HepG2 (cell line): ENCODE data around the gene AARSD1. TPM values are rescaled to one million over a fixed set of nuclear protein-coding genes. Genes with fewer than 3 reads are reported as not detected.

Experiments
- AFF4 ChIP-seq: sonication (generic); formaldehyde crosslinking; IDR thresholded peaks from 2 replicates; pipeline ENCODE4 v1.4.0; 2020; ENCODE audit warnings: missing genetic modification reagents
- CHD4 ChIP-seq: fragments of 200-600 bp; sonication (generic); IDR thresholded peaks from 2 replicates; pipeline ENCODE4 v1.7.0; 2017; ENCODE audit warnings: mild to moderate bottlenecking, low read length, borderline replicate concordance
- FIP1L1 ChIP-seq: fragments of 200-400 bp; formaldehyde crosslinking; IDR thresholded peaks from 2 replicates; pipeline ENCODE4 v1.6.1; 2018; ENCODE audit warnings: low read depth, mild to moderate bottlenecking, low read length, moderate library complexity, borderline replicate concordance; ENCODE audit not compliant: insufficient read depth
- FOXA3 ChIP-seq: IDR thresholded peaks from 2 replicates; pipeline ENCODE4 v1.6.1; 2016; ENCODE audit warnings: missing genetic modification reagents, missing compliant biosample characterization
- JUN ChIP-seq: sonication (generic); formaldehyde crosslinking; IDR thresholded peaks from 2 replicates; pipeline ENCODE4 v1.4.0; 2020; ENCODE audit warnings: mild to moderate bottlenecking, missing genetic modification reagents
- MTF1 ChIP-seq: sonication (generic); formaldehyde crosslinking; IDR thresholded peaks from 2 replicates; pipeline ENCODE4 v1.5.0; 2020; ENCODE audit warnings: missing genetic modification reagents
- NCOA1 ChIP-seq: sonication (generic); formaldehyde crosslinking; IDR thresholded peaks from 2 replicates; pipeline ENCODE4 v1.9.0; 2021; ENCODE audit warnings: missing genetic modification reagents
- NFE2 ChIP-seq: sonication (generic); formaldehyde crosslinking; IDR thresholded peaks from 2 replicates; pipeline ENCODE4 v1.4.0; 2020; ENCODE audit warnings: missing genetic modification reagents
- RFXAP ChIP-seq: sonication (generic); formaldehyde crosslinking; IDR thresholded peaks from 2 replicates; pipeline ENCODE4 v1.4.0; 2020; ENCODE audit warnings: missing genetic modification reagents, borderline replicate concordance
- ZFX ChIP-seq: sonication (generic); formaldehyde crosslinking; IDR thresholded peaks from 2 replicates; pipeline ENCODE4 v1.4.0; 2020; ENCODE audit warnings: mild to moderate bottlenecking, low read depth, missing genetic modification reagents, moderate library complexity
- ZNF543 ChIP-seq: sonication (generic); formaldehyde crosslinking; IDR thresholded peaks from 2 replicates; pipeline ENCODE4 v1.4.0; 2020; ENCODE audit warnings: mild to moderate bottlenecking, missing genetic modification reagents
- ZNF574 ChIP-seq: sonication (generic); formaldehyde crosslinking; IDR thresholded peaks from 2 replicates; pipeline ENCODE4 v1.4.0; 2020; ENCODE audit warnings: missing genetic modification reagents
- ZNF776 ChIP-seq: sonication (generic); formaldehyde crosslinking; IDR thresholded peaks from 2 replicates; pipeline ENCODE4 v1.4.0; 2020; ENCODE audit warnings: mild to moderate bottlenecking, missing genetic modification reagents
- ZNF839 ChIP-seq: sonication (generic); formaldehyde crosslinking; IDR thresholded peaks from 2 replicates; pipeline ENCODE4 v1.4.0; 2020; ENCODE audit warnings: missing genetic modification reagents, mild to moderate bottlenecking, borderline replicate concordance
- ZSCAN20 ChIP-seq: sonication (generic); formaldehyde crosslinking; IDR thresholded peaks from 2 replicates; pipeline ENCODE4 v1.4.0; 2020; ENCODE audit warnings: missing genetic modification reagents, mild to moderate bottlenecking, borderline replicate concordance
- polyA plus RNA-seq, 8 experiments: library from polyadenylated mRNA; depleted of rRNA in 3 of 8; stranded (reverse) in 7 of 8; unstranded in 1 of 8; fragments of >200 nt; fragmentation: Illumina TruSeq in 4 of 8; extraction: Trizol in 4 of 8; gene quantifications; 2 replicates each; pipeline versions ENCODE4 v1.2.1 to v1.2.3, GENCODE V29; 2011 to 2016; ENCODE audit warnings: low read depth in 4 of 8, missing spikeins in 1 of 8, mixed read lengths in 1 of 8; ENCODE audit not compliant: insufficient read depth in 1 of 8
- total RNA-seq, 5 experiments: library from RNA; depleted of rRNA; stranded (reverse); fragments of >200 nt; fragmentation: Illumina TruSeq; extraction: Trizol; gene quantifications; 2 replicates each; pipeline ENCODE4 v1.2.3, GENCODE V29; 2016; ENCODE audit warnings: low read depth in 1 of 5
- TF ChIP-seq, protein P1 (sequence below): sonication (generic); formaldehyde crosslinking; IDR thresholded peaks from 2 replicates; pipeline ENCODE4 v1.4.0; 2020; ENCODE audit warnings: mild to moderate bottlenecking, missing genetic modification reagents, borderline replicate concordance
- TF ChIP-seq, protein P2 (sequence below): sonication (generic); formaldehyde crosslinking; IDR thresholded peaks from 2 replicates; pipeline ENCODE4 v1.4.0; 2020; ENCODE audit warnings: mild to moderate bottlenecking, missing genetic modification reagents

The AARSD1 gene
- total and polyA plus RNA-seq, 2 of the 13 experiments (the other 11 are each of a cell fraction or from before 2014, with no cell fraction given), result 24.7 to 29.3 TPM

GRCh38 chr17:42997984-42998938 lies 34.0 kb upstream of the AARSD1 start, which contains the start of gene RPL27 (continued):
- TF ChIP-seq AFF4 (CRISPR knock-in tag) (peak; percentile 87), ZNF574 (CRISPR knock-in tag) (peak; percentile 98), ZFX (CRISPR knock-in tag) (peak; percentile 100), RFXAP (CRISPR knock-in tag) (peak; percentile 93; the same call in 1 of the 2 replicates), FOXA3 (CRISPR knock-in tag) (peak; percentile 93), CHD4 (no peak), ZNF839 (CRISPR knock-in tag) (peak; percentile 91; the same call in 1 of the 2 replicates), ZSCAN20 (CRISPR knock-in tag) (peak; percentile 6; the same call in 1 of the 2 replicates), NFE2 (CRISPR knock-in tag) (peak; percentile 51; the same call in 1 of the 2 replicates), JUN (CRISPR knock-in tag) (peak; percentile 94), NCOA1 (CRISPR knock-in tag) (no peak), FIP1L1 (peak; percentile 91; the same call in 1 of the 2 replicates), ZNF776 (0 out of 2 replicates have a peak, but pooled peaks have one; percentile 34), MTF1 (peak; percentile 75; the same call in 1 of the 2 replicates), ZNF543 (CRISPR knock-in tag) (peak; percentile 90)
- TF ChIP-seq, protein P1, sequence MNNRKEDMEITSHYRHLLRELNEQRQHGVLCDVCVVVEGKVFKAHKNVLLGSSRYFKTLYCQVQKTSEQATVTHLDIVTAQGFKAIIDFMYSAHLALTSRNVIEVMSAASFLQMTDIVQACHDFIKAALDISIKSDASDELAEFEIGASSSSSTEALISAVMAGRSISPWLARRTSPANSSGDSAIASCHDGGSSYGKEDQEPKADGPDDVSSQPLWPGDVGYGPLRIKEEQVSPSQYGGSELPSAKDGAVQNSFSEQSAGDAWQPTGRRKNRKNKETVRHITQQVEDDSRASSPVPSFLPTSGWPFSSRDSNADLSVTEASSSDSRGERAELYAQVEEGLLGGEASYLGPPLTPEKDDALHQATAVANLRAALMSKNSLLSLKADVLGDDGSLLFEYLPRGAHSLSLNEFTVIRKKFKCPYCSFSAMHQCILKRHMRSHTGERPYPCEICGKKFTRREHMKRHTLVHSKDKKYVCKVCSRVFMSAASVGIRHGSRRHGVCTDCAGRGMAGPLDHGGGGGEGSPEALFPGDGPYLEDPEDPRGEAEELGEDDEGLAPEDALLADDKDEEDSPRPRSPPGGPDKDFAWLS, result peak; percentile 88; the same call in 1 of the 2 replicates
- TF ChIP-seq, protein P2, sequence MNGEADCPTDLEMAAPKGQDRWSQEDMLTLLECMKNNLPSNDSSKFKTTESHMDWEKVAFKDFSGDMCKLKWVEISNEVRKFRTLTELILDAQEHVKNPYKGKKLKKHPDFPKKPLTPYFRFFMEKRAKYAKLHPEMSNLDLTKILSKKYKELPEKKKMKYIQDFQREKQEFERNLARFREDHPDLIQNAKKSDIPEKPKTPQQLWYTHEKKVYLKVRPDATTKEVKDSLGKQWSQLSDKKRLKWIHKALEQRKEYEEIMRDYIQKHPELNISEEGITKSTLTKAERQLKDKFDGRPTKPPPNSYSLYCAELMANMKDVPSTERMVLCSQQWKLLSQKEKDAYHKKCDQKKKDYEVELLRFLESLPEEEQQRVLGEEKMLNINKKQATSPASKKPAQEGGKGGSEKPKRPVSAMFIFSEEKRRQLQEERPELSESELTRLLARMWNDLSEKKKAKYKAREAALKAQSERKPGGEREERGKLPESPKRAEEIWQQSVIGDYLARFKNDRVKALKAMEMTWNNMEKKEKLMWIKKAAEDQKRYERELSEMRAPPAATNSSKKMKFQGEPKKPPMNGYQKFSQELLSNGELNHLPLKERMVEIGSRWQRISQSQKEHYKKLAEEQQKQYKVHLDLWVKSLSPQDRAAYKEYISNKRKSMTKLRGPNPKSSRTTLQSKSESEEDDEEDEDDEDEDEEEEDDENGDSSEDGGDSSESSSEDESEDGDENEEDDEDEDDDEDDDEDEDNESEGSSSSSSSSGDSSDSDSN (CRISPR knock-in tag), result peak; percentile 85
